Gastrocnemius medialis (tissue), 4 donors: ENCODE results near the gene KPNA1. TPM values are rescaled to one million over a fixed set of nuclear protein-coding genes. Genes with fewer than 3 reads are reported as not detected.

Experiments
- ATAC-seq, 2 donors: fragments of 150-250 bp; one replicate each; pipeline ENCODE4 v1.9.1; 2016
- DNase-seq, 2 donors: peaks; one replicate each; pipeline ENCODE4 v3.0.0-alpha.2; 2019
- H3K27ac ChIP-seq, 4 donors: fragments of 200-600 bp; sonication (generic); 1 replicate in 1 of 4; 2 replicates in 3 of 4; pipeline ENCODE4 v1.5.1; 2016 to 2018; ENCODE audit warnings: mild to moderate bottlenecking in 2 of 4, moderate library complexity in 1 of 4
- H3K27me3 ChIP-seq, 3 donors: fragments of 200-600 bp; sonication (generic) in 2 of 3; 1 replicate in 1 of 3; 2 replicates in 2 of 3; pipeline versions ENCODE4 v1.5.1 to v1.6.0; 2016 to 2019; ENCODE audit warnings: mild to moderate bottlenecking in 1 of 3, moderate library complexity in 1 of 3
- H3K36me3 ChIP-seq, 2 donors: fragments of 200-600 bp; sonication (generic) in 1 of 2; one replicate each; pipeline ENCODE4 v1.5.1; 2017 to 2018
- H3K4me1 ChIP-seq, 2 donors: fragments of 200-600 bp; sonication (generic) in 1 of 2; one replicate each; pipeline ENCODE4 v1.5.1; 2016 to 2017; ENCODE audit warnings: mild to moderate bottlenecking in 2 of 2
- H3K4me3 ChIP-seq, 4 donors: fragments of 200-600 bp; sonication (generic) in 3 of 4; 1 replicate in 1 of 4; 2 replicates in 3 of 4; pipeline ENCODE4 v1.5.1; 2016 to 2019; ENCODE audit warnings: mild to moderate bottlenecking in 2 of 4
- H3K9me3 ChIP-seq, 3 donors: fragments of 200-600 bp; sonication (generic) in 2 of 3; 1 replicate in 1 of 3; 2 replicates in 2 of 3; pipeline ENCODE4 v1.5.1; 2016 to 2019
- POLR2A ChIP-seq, 2 donors: fragments of 450-650 bp; IDR thresholded peaks; one replicate each; pipeline ENCODE4 v1.6.1; 2017; ENCODE audit warnings: antibody characterized with exemption in 2 of 2, mild to moderate bottlenecking in 2 of 2, moderate library complexity in 2 of 2
- in situ Hi-C, 4 donors: fragments of 200-750 bp; cut with MboI; loops; one replicate each; pipeline versions ENCODE4 v1.15.0 to v1.8.0; 2017; ENCODE audit warnings: low sequenced_read_pairs in 4 of 4
- intact Hi-C: fragments of 100-400 bp; cut with DNase I; formaldehyde crosslinking; loops from one replicate; pipeline ENCODE4 v1.15.1; 2023; ENCODE audit warnings: low total_unique reads
- total RNA-seq, 4 donors: library from RNA; depleted of rRNA; stranded (reverse); fragments of >200 nt; gene quantifications; one replicate each; pipeline versions ENCODE4 v1.1.0 to v1.2.3, GENCODE V29; 2016
- TF ChIP-seq, protein P1 (sequence below), 5 experiments: fragments of 450-650 bp in 3 of 5; fragments of 200-600 bp in 2 of 5; sonication (generic) in 2 of 5; IDR thresholded peaks in 4 of 5; conservative IDR thresholded peaks in 1 of 5; 1 replicate in 4 of 5; 2 replicates in 1 of 5; pipeline ENCODE4 v1.5.1; 2016 to 2019; ENCODE audit warnings: antibody characterized with exemption in 5 of 5, mild to moderate bottlenecking in 3 of 5, moderate library complexity in 3 of 5

The KPNA1 gene
- total RNA-seq, 4 donors from 2014 or later: 108 to 119 (median 112) TPM

DNA sequence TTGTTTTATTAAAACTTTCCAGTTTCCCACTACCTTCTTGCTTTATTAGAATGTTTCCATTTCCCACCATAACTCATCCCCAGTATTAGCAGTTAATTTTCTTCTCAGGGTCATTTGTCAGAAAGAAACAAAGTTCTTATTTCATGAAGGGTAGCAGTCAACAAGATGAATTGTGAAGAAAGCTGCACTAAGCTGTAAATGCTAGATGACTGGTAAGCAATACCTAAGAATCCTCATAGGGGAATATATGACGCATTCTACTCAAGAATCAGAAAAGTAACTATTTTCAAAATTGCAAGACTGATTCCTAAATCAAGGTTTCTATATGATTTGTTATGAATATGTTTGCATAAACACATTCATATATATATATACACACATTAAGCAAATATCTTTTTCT lies 50.1 kb downstream of the KPNA1 start:
- no peak overlapping the region for H3K27ac ChIP-seq
- peaks cover 10 to 14% of the 10 kb centered on the region in 2 donors for H3K4me1 ChIP-seq
- no peak overlapping the region for H3K4me3 ChIP-seq
- DNase-seq: no peak
- in situ Hi-C loops: no loop called here
- H3K9me3 ChIP-seq: no peaks in the 10 kb centered on the region
- TF ChIP-seq, protein P1, sequence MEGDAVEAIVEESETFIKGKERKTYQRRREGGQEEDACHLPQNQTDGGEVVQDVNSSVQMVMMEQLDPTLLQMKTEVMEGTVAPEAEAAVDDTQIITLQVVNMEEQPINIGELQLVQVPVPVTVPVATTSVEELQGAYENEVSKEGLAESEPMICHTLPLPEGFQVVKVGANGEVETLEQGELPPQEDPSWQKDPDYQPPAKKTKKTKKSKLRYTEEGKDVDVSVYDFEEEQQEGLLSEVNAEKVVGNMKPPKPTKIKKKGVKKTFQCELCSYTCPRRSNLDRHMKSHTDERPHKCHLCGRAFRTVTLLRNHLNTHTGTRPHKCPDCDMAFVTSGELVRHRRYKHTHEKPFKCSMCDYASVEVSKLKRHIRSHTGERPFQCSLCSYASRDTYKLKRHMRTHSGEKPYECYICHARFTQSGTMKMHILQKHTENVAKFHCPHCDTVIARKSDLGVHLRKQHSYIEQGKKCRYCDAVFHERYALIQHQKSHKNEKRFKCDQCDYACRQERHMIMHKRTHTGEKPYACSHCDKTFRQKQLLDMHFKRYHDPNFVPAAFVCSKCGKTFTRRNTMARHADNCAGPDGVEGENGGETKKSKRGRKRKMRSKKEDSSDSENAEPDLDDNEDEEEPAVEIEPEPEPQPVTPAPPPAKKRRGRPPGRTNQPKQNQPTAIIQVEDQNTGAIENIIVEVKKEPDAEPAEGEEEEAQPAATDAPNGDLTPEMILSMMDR (IDR thresholded peaks at IDR 0.05 in 4 of 5, conservative IDR thresholded peaks at IDR 0.05 in 1 of 5): no peak
- TF ChIP-seq POLR2A (IDR thresholded peaks at IDR 0.05): no peak
- intact Hi-C loops: loop anchor here (5.0 kb wide), 1 partner anchor 42 kb away; no protein-coding TSS in a partner anchor
- no peaks in the 10 kb centered on the region for H3K27me3 ChIP-seq
- H3K36me3 ChIP-seq: peaks cover 0 to 53% of the 10 kb centered on the region in 2 donors
- no peak for ATAC-seq

GRCh38 chr3:122462406-122462805 lies 52.3 kb downstream of the KPNA1 start:
- Histone ChIP-seq H3K27me3 (no peaks in the 10 kb centered on the region), H3K27ac (no peak overlapping the region), H3K9me3 (no peaks in the 10 kb centered on the region), H3K36me3 (peaks cover 0 to 75% of the 10 kb centered on the region in 2 donors), H3K4me3 (no peak overlapping the region), H3K4me1 (peaks cover 0 to 3% of the 10 kb centered on the region in 2 donors)
- no peak for DNase-seq
- ATAC-seq: no peak
- intact Hi-C loops (no loop called here), in situ Hi-C loops (no loop called here)
- TF ChIP-seq, protein P1 (IDR thresholded peaks at IDR 0.05 in 4 of 5, conservative IDR thresholded peaks at IDR 0.05 in 1 of 5): no peak
- TF ChIP-seq POLR2A (IDR thresholded peaks at IDR 0.05): no peak

GRCh38 chr3:122461806-122462205 lies 52.9 kb downstream of the KPNA1 start:
- Histone ChIP-seq H3K36me3 (peaks cover 0 to 77% of the 10 kb centered on the region in 2 donors), H3K4me3 (no peak overlapping the region), H3K27ac (no peak overlapping the region), H3K9me3 (no peaks in the 10 kb centered on the region), H3K27me3 (no peaks in the 10 kb centered on the region), H3K4me1 (no peaks in the 10 kb centered on the region)
- intact Hi-C loops: no loop called here
- no peak for ATAC-seq
- TF ChIP-seq POLR2A (IDR thresholded peaks at IDR 0.05): no peak
- TF ChIP-seq, protein P1 (IDR thresholded peaks at IDR 0.05 in 4 of 5, conservative IDR thresholded peaks at IDR 0.05 in 1 of 5): no peak
- DNase-seq: no peak
- in situ Hi-C loops: no loop called here

DNA sequence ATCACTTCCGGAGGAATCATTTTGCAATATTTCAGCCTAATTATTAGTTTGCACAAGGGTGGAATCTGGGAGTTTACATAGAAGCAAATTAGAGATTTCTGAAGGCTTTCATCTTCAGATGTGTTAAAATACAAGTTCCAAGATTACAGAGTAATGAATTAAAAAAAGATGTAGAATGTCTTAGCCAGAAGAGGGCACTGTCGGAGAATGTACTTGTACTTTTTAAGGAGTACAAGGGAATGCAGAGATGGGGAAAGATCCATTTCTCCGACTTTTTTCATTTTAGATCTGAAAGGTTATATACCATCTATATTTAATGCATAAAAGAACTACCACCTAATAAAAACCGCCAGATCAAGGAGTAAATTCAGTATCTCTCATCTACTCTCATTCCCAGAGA lies 55.7 kb downstream of the KPNA1 start:
- peaks cover 0 to 82% of the 10 kb centered on the region in 2 donors for H3K36me3 ChIP-seq
- no peaks in the 10 kb centered on the region for H3K4me1 ChIP-seq
- H3K27me3 ChIP-seq: no peaks in the 10 kb centered on the region
- DNase-seq (no peak), ATAC-seq (peak; percentile 33 to 42)
- H3K4me3 ChIP-seq: no peak overlapping the region
- TF ChIP-seq, protein P1 (IDR thresholded peaks at IDR 0.05 in 4 of 5, conservative IDR thresholded peaks at IDR 0.05 in 1 of 5): peak in 4 of 5 experiments; percentile 14 to 36 (median 28)
- no peak for TF ChIP-seq POLR2A (IDR thresholded peaks at IDR 0.05)
- intact Hi-C loops: loop anchor here (5.0 to 10.0 kb wide), 2 partner anchors 106 to 218 kb away; partner anchors contain the start of genes DTX3L and PARP9
- H3K27ac ChIP-seq: no peak overlapping the region
- in situ Hi-C loops: no loop called here
- H3K9me3 ChIP-seq: no peaks in the 10 kb centered on the region

DNA sequence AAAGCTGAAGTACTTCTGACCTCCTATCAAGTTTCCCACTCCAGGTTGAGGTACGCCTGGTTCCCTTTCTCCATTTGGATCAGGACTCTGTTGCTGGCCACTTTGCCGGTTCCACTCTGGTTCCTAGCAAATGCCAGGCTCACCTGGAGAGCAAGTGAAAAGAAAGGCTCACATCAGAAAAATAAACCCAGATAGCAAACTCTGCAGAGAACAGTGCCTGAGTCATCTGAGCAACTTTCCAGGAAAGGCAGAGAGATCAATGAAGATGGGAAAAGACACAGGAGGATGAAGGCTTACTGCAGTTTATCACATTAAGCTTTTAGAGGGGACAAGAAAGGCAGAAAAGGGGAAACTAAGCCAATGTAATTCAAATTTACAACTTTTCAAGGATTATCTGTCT lies 57.0 kb downstream of the KPNA1 start:
- TF ChIP-seq, protein P1 (IDR thresholded peaks at IDR 0.05 in 4 of 5, conservative IDR thresholded peaks at IDR 0.05 in 1 of 5): no peak
- TF ChIP-seq POLR2A (IDR thresholded peaks at IDR 0.05): no peak
- ATAC-seq (no peak), DNase-seq (no peak)
- no peak overlapping the region for H3K4me3 ChIP-seq
- in situ Hi-C loops: no loop called here
- H3K27me3 ChIP-seq: no peaks in the 10 kb centered on the region
- H3K4me1 ChIP-seq: no peaks in the 10 kb centered on the region
- intact Hi-C loops: loop anchor here (5.0 to 10.0 kb wide), 2 partner anchors 107 to 220 kb away; partner anchors contain the start of genes DTX3L and PARP9
- no peaks in the 10 kb centered on the region for H3K9me3 ChIP-seq
- H3K36me3 ChIP-seq: peaks cover 0 to 82% of the 10 kb centered on the region in 2 donors
- H3K27ac ChIP-seq: no peak overlapping the region
